22Rv1 (cell line): Measurements from ENCODE around the gene MYL10.
"Not testable (repeated sequence)": the region's sequence is repeated elsewhere in the genome, so short reads cannot be mapped to it uniquely, and the experiment has no call there.

Source experiments
- H3K27ac ChIP-seq: fragments of 450-650 bp; 2 replicates; pipeline ENCODE4 v1.5.1; 2017
- ZFX ChIP-seq: fragments of 450-650 bp; IDR thresholded peaks from 2 replicates; pipeline ENCODE4 v1.6.1; 2017; ENCODE audit warnings: antibody characterized with exemption, borderline replicate concordance
- TF ChIP-seq, protein P1 (sequence below): fragments of 450-650 bp; IDR thresholded peaks from 2 replicates; pipeline ENCODE4 v1.5.1; 2017; ENCODE audit warnings: mild to moderate bottlenecking

Gene MYL10

DNA sequence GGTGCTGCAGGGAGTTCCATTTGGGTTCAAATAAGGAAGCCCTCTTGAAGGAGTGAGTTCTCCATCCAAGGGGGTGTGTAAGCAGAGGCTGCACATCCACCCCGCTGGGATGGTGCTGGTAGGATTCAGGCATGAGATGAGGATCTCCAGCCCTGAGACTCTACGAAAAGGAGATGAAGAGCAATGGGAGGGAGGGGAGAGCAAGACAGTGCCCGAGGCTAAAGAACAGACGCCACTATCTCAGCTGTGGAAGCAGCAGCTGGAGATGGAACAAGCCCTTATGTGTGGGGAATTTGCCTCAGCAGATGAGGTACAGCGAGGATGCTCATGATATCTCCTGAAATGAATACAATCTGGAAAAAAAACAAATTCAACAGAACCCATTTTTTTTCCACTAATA is 28.1 kb upstream of the MYL10 start:
- no peak for TF ChIP-seq ZFX
- TF ChIP-seq, protein P1, sequence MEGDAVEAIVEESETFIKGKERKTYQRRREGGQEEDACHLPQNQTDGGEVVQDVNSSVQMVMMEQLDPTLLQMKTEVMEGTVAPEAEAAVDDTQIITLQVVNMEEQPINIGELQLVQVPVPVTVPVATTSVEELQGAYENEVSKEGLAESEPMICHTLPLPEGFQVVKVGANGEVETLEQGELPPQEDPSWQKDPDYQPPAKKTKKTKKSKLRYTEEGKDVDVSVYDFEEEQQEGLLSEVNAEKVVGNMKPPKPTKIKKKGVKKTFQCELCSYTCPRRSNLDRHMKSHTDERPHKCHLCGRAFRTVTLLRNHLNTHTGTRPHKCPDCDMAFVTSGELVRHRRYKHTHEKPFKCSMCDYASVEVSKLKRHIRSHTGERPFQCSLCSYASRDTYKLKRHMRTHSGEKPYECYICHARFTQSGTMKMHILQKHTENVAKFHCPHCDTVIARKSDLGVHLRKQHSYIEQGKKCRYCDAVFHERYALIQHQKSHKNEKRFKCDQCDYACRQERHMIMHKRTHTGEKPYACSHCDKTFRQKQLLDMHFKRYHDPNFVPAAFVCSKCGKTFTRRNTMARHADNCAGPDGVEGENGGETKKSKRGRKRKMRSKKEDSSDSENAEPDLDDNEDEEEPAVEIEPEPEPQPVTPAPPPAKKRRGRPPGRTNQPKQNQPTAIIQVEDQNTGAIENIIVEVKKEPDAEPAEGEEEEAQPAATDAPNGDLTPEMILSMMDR, result no peak
- no peak overlapping the region for H3K27ac ChIP-seq

- no peak overlapping the region for H3K27ac ChIP-seq
- TF ChIP-seq, protein P1, result no peak
- TF ChIP-seq ZFX, result no peak
Observed at GRCh38 chr7:101651112-101651511, 22.0 kb upstream of the MYL10 start.

DNA sequence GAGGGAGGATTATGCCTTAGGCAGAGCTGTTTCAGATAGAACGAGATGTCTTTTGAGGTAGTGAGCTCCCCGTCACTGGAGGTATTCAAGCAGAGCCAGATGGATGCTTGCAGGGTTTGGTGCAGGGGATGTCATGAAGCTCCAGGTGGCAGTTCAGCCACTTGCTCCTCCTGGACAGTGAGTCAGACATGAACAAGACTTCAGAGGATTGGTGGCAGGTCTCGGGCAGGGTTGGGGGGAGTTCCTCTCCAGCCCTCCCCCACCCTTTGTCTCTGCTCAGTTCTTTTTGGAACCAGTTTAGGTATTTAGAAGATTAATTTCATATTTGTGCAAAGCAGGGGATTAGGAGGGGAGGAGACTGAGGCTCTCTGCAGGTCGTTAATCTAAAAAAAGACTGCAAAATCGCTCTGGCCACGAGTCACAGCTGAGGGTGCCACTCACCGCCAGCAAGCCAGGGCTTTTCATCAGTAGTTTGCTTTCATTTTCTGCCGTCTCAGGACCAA is 21.5 kb upstream of the MYL10 start:
- TF ChIP-seq, protein P1, result no peak
- TF ChIP-seq ZFX, result no peak
- H3K27ac ChIP-seq, result no peak overlapping the region

DNA sequence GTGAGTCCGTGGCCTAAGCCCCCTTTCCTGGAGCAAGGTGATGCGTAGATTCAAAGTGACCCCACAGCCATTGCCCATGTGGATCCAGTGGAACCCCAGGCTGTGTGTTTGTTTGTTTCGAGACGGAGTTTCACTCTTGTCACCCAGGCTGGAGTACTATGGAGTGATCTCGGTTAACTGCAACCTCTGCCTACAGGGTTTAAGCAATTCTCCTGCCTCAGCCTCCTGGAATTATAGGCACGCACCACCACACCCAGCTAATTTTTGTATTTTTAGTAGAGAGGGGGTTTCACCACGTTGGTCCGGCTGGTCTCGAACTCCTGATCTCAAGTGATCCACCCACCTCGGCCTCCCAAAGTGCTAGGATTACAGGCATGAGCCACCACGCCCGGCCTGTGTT is 18.8 kb upstream of the MYL10 start:
- not testable (repeated sequence) for H3K27ac ChIP-seq

DNA sequence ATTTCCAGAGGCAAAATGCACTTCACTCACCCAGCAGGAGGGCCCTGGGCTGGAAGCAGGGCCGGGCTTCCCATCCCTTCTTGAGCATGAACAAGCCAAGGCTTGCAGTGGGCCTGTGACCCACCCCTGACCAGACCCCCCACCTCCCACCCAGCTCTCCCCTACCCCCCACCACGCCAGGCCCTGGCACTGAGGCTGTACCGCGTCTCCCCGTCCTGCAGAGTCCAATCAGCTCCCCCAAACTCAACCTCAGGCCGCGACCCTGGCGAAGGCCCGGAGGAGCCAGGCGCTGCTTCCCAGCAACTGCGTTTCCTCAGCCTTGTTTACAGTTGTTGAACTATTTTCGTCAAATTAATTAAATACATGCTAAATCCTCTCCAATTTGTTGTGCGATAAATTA is 16.9 kb upstream of the MYL10 start:
- no peak overlapping the region for H3K27ac ChIP-seq

GRCh38 chr7:101644879-101645278 is 15.8 kb upstream of the MYL10 start:
- no peak for TF ChIP-seq ZFX
- TF ChIP-seq, protein P1, result no peak
- no peak overlapping the region for H3K27ac ChIP-seq

More for the DNA sequence above, 16.9 kb upstream of the MYL10 start:
- no peak for TF ChIP-seq ZFX
- TF ChIP-seq, protein P1, result no peak

DNA sequence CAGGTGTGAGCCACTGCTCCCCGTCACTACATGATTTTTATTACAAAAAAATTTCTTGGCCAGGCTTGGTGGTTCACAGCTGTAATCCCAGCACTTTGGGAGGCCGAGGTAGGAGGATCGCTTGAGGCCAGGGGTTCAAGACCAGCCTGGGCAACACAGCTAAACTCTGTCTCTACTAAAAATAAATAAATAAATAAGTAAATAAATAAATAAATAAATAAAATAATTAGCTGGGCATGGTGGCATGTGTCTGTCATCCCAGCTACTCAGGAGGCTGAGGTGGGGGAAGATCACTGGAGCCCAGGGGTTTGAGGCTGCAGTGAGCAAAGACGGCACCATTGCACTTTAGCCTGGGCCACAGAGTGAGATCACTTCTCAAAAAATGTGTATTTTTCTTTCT is 10.0 kb upstream of the MYL10 start:
- not testable (repeated sequence) for H3K27ac ChIP-seq

DNA sequence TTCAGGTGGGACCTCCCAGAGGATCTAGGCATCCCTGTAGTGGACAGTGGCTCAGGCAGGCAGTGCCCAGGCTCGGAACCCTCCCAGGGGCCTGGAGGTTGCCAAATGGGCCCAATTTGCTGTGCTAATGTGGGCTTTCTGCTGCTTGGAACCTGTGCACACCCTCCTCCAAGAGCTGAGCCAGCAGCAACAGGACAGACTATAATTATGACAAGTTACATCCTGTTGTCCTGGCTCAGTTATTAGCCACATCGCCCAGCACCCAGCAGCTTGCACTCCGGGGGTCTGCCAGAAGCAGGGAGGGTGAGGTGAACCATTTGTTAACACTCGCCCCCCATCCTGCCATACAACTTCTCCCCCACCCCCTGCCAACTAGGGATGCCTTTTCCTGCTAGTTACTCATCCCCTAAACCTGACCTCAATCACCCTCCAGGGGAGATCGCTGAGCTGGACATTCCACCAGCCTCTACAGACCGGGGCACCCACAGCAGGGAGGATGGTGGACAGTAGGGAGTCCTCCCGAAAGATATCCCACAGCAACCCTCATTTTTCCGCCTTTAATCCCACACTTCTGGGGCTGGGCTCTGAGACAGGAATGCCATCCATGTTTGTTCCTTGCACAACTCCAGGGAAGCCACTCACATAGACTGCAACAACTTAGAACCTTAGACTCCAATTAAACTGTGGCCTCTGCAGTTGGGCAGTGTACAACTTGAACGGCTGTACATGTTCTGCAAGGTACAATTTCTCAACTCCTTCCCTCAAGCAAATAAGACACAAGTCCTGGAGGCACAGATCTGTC is 7.9 kb upstream of the MYL10 start:
- no peak for TF ChIP-seq ZFX
- TF ChIP-seq, protein P1, result no peak
- no peak overlapping the region for H3K27ac ChIP-seq
